ELF-1 (cell line): ENCODE measurements around the gene FGF21.

Experiments used
- DNase-seq: peaks from one replicate; pipeline ENCODE4 v3.0.0-alpha.2; 2016; ENCODE audit warnings: low read depth, low spot score

Gene FGF21

DNA sequence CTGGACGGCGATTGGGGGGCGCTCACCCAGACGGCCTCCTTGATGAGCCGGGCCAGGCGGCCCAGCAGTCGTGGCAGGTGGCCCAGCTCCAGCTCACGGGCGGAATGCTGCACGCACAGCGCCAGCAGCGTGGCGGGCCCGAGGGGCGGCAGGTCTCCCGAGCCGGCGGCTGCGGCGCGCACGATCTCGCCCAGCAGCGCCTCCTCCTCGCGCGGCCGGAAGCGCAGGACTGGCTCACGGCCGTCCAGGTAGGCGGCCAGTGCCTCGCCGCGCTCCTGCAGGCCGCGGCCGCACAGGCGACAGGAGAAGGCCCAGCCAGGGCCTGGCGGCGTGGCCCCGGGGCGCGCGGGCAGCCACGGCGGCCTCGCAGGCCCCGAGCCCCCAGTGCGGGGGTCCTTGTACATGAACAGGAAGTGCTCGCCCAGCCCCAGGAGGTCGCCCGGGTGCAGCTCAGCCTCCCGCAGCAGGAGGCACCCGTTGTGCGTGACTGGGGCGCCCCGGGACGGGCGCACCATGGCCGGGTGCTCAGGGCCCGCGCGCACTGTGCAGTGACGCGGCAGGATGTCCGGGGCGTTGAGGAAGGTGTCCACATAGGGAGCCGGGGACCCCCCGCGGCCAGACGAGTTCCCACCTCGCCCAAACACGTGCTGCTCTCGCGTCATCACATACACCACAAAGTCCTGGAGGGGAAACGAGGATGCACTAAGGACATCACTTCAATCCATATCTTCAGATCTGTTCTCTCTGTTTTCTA is 26.2 kb upstream of the FGF21 start:
- peak; percentile 49 for DNase-seq

DNA sequence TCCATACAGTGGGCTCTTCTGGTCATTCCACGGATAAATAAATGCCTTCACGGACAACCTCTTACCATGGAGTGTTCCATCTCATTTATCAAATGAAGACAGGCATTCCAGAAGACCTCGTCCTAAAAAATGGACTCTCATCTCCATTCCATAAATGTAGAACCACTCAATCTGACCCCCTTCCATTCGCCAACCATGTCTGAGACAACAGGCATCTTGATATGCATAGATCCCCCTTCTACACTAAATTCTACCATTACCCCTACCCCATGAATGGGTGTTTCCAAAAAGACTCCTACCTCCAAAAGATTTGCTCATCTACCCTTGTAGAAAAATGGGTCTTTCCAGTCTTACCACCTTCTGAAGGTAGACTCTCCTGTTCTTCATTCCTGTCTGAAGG is 23.9 kb upstream of the FGF21 start:
- DNase-seq: no peak

DNA sequence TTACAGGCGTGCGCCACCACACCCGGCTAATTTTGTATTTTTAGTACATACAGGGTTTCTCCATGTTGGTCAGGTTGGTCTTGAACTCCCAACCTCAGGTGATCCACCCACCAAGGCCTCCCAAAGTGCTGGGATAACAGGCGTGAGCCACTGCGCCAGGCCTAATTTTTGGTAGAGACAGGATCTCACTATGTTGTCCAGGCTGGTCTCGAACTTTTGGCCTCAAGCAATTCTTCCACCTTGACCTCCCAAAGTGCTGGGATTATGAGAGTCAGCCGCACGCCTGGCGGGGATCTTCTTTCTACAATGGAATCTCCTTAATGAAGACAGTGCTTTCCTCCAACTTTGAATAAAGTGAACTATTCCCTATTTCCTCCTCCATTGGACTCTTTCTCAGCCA is 20.7 kb upstream of the FGF21 start:
- no peak for DNase-seq

DNA sequence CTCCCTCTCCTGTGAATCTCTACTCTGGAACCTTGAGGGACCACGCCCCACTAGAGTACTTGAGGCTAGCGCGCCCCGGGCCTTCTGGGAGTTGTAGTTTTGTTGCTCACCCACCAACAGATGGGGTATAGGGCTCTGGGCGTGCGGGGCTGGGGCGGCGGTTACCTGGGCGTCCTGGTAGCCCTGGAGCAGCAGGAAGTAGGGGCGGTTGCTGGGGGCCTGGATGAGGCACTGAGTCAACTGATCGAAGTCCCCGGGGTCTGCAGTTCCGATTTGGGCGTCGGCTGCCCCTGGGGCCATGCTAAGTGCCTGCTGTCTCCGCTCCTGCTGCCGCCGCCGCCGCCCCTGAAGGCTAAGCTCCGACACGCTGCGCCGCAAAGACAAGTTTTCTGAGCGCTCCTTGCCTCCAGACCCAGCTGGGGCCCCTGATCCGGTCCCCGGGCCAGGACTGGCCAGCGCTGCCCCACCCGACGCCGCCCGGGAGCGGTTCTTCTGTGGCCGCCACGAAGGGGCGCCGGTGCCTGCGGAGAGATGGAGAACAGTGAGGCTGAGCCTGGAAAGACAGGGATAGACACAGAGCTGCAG is 20.2 kb upstream of the FGF21 start:
- peak; percentile 82 for DNase-seq

DNA sequence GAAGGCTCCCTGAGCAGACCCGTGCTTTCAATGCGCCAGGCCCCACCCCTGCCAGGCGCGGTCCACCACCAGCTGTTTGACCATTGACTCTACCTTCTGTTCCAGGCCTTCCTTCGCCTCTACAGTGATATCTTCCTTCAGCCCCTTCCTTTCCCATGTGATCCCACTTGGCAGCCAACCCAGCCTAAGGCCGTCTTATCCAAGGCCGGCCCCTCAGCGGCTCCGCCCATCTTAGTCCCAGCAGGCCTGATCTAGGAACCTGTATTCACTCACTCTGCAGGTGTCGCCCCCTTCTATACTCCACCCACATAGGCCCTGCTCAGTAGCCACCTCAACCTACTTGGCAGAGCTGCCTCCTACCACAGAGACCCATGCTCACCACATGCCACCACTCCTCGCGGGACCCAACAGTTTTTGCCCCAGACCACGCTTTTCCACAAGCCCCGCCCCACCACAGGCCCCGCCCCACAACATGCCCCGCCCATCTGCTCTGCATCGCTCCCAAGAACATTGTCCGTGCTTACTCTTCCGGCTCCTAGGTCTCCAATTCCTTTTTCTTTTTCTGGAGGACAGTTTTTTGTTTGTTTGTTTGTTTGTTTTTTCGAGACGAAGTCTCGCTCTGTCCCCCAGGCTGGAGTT is 17.8 kb upstream of the FGF21 start:
- peak; percentile 92 for DNase-seq

DNA sequence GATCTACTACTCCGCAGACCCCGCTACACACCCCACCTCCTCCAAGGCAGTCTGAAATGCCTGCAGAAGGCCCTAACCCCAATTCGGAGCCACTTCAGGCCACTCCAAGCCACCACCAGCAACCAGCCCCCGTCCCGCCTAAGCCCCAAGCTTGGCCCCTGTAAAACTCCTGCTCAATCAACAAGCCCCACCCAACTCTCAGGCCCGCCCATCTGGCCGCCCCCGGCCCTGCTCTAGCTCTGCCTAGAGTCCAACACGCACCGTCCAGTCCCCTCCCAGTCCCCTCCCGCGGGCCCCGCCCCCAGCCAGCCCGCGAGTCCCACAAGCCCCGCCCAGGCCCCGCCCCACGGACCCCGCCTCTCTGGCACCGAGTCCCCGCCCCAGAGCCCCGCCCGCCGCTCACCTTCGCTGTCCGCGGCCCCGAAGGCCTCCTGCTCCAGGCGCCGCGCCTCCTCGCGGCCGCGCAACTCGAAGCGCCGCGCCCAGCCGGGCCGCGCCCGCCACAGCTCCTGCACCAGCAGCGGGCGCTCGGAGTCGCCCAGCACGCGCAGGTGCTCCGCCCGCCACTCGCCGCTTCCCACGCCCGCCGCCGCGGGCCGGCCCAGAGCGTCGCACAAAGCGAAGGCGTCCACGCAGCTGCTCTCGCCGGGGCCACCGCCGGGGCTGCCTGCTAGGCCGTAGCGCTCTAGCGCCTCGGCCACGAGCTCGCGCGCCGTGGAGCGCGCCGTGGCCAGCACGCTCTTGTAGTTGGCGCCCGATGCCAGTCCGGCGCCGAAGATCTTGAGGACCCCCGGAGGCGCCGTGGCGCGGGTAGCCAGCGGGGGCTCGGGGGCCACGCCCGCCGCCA is 16.5 kb upstream of the FGF21 start:
- peak; percentile 92 for DNase-seq

DNA sequence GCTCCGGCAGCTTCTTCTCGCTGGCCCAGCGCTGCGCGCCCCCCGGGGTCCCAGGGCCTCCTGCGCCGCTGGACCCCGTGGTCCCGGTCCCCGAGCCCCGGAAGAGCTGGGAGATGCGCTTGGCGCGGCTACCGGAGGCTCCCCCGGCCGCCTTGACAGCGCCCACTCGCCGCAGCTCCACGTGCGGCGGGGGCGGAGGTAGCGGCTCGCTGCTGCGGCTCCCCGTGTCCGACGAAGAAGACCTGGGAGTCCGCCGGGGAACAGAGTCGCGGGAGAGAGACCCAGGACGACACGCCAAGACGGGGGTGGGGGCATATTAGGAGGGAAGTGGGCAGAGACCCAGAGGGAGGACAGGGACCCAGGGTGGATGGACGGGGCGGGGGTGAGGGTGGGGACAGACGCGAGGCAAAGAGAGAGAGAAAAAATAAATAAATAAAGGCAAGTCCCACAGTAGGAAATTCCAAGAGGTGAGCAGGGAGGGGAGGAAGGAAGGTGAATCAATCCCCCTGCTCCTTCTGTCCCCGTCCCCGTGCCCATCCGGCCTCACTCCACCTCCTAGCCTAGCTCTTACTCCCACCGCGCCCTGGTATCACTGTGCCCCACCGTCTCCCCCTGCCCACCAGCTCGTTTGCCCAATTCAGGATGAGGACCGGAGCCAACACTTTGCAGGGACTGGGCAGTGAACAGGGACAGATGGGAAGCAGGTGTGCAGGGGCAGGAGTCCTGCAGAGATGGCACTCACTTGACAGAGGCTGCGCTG is 15.7 kb upstream of the FGF21 start:
- DNase-seq: no peak

DNA sequence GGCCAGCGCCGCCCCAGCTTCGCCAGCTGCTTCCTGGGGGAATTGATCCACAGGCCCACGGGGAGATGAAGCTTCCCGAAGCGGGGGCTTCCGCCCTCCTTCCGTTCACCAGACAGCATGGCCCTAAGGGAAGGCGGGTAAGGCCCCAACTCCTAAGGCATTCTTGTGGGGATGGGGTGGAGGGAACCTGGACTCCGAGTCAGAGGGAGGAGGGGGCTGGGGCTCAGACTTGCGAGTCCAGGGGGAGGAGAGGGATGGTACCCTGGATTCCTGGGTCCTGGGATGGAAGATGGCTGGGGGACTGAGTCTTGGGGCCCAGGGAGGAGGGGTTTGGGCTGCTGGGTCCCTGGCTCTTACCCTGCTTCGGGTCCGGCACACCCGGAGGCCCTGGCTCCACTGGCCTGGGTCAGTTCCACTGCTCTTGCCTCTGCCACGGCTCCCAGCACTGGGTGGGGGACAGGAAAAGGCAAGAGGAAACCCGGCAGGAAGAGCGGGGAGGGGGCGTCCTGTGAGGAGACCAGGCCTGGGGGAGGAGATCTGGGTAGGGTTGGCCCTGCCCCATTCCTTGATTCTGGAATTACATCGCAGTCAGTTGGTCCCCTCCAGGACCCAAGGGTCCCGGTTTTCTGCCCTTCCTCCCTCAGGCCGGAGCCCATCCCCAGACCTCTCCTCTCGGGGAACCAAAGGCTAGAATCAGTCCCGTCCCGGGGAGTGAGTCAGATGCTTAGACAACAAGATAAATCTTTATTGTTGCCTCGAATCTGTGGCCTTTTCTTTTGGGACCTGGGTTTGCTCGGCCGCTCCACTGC is 15.0 kb upstream of the FGF21 start, which contains the start of gene RASIP1:
RASIP1 (minus strand) TSS at position 447 of the 809 bp plus-strand sequence; CDS start at position 119, 328 bp downstream.
- no peak for DNase-seq

DNA sequence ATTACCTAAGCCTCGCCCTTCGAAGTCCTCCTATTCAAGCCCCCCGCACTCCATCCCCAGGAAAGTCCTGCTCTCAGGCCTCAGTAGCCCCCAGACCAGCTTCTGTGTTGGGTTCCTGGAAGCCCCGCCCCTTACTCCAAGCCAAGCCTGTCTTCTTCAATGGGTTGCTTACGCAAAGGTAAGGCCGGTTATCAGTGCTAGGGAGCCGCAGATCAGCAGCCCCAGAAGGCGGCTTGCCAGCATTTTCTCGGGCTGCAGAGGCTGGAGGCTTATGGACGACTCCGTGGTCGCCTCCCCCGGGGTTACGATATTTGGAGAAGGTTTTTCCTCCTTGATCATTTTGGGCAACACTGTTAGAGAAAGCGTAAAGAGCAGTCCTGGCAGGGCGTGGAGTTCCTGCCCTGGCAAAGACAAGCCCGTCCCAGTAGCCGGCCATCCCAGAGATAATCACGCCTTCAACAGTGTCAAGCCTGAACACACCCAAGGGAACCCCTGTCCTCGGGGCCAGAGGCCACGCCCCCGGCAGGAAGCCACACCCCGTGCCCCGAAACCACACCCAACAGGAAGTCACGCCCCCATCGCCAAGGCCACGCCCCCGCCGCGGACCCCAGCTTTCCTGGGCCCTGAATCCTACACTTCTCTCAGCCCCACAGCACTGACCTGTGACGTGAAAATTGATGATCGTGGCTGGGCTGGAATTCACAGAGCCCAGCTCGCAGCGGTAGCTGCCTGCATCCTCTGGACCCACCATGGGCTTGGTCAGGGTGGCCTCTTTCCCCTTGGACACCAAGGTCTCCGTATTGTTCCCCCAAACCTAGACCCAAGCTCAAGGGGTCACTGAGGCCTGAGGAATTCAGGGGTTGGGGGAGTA is 14.0 kb upstream of the FGF21 start:
- DNase-seq: peak; percentile 56

DNA sequence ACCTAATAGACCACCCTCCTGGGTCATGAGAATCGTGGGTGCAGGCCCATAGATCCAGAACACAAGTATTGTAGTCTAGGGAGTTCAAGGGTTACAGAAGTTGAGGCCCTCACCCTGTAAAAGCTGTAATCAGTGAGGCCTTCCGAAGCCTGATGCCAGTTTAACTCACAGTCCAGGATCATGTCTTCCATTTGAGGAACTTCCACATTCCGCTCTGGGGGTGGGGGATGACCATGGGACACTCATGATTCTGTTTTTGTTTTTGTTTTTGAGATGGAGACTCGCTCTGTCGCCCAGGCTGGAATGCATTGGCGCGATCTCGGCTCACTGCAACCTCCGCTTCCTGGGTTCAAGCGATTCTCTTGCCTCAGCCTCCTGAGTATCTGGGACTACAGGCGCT is 13.2 kb upstream of the FGF21 start:
- no peak for DNase-seq

DNA sequence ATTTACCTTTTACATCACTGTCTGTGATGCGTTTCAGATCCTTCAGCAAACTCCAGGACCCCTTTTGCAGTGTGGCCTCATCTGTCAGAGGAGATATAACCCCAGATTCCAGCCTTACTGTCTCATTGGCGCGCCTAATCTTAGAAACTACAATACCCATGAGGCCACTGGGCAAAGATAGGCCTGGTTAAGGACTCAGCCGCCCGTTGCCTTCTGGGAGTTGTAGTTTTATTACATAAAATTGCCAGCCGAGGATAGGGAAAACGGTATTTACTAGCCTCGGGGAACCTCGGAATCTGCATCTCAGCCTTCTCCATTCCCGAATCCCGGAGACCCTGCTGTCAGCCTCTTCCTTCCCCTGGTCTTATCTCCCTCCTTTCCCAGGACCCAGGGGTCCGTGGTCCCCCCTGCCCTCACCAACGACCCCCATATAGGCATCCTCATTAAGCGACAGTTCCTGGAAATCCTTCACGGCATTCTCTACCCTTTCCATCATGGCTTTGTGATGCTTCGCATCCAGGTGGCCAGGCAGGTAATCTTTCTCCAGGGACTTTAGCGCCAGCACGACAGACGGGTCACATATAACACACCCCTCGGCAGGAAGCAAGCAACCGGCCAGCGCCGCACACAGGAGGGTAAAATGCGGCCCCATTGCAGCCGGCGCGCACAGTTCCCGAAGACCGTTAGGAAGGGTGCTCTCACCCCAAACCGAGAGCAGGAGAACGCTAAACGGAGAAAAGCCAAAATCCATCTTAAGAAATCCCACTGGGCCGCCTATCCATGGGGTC is 9.9 kb upstream of the FGF21 start:
- DNase-seq: peak; percentile 85

DNA sequence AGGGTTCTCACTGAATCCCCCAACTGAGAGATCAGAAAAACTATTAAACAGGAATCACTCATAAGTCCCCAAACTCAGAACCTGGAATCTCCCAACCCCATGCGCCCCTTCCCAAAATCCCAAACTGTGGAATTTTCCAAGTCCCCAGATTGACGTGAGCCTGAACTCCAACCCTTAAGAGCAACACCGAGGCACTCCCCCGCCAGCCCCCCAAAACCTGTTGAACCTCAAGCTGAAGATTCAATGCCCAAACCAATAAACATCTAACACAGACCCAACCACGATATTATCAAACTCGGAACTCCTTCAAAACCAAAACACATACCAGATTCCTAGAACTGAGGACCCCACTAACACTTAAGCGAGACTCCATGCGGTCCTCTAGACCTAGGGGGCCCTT is 9.2 kb upstream of the FGF21 start:
- DNase-seq: no peak

DNA sequence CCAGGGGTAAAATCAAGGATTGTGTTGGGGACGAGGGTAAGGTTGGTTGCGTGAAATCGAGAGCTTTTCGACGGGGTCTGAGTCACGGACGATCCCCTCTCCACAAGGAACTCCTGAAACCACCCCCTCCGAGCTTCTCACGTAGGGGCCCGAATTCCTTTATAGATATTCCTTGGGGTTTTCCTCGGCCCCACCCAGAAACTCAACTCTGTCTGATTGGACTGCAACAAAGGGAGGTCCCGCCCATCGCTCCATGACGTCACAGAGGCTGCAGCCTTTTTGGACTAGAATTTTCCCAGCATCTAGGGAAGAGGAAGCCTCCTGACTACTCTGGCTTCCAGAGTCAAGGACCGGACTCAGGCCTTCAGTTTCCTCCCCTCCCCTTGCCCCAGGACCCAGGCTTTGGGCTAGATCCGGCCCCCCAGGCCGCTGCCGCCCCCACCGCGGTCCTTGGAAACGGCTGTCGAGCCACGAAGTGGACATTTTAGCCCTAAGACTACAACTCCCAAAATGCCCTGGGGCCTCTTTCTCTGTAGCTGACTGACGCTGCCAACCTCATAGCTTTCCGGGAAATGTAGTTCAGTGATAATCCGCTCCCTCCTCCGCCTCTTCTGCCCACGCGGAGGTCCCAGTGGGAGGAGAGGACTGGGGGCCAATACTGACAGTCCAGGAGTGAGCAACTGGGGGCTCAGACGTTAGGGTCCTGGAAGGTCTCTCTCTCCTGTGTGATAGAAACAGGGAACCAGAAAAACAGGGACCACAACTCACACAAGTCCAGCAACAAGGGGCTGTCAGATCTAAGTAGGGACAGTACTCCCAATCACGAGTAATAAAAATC is 8.4 kb upstream of the FGF21 start, which contains the start of gene IZUMO1:
IZUMO1 (minus strand) TSS at position 172 of the 838 bp plus-strand sequence. CDS start 1,050 bp downstream, outside the sequence.
- DNase-seq: peak; percentile 93

DNA sequence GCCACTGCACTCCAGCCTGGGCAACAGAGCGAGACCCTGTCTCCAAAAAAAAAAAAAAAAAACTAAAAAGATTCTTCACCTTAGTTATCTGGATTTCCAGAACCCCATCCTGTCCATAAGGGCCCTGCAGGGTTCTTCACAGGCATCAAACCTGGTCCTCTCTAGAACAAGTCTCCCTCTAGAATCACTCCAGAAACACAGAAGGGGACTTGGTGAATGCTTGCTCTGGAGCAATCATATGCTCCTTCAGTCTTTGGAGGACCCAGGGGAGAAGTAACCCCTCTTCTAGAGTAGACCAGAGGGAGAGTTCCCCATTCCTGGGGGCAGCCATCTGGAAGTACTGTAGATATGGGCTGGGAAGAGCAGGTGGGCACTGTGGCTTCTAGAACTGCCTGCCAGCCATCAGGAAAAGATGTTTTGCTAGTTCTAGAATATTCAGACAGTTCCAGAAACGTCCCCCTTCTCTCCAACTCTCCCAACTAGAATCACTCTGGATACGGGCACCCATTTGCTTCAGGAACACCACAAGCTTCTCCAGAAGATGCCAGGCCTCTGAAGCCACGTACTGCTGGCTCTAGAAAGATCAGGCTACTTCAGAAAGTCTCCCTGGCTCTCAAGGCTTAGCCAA is 5.6 kb upstream of the FGF21 start:
- no peak for DNase-seq

DNA sequence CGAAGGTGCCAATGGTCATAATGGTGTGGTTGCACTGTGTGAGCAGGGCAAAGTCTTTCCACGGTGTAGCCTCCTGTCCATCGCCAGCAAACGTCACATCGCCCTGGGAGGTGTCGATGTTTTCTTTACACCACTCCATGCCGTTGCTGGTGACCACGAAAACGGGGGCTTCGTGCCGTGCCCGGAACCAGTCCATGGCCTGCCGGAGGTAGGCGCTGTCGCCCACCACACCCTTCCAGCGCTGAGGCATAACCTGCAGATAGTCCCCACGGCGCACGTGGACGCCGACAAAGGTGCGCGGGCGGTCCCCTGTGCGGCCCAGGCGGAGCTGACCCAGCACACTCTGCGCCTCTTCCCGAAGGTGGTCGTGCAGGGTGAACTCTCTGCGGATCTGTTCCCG is 5.0 kb upstream of the FGF21 start:
- no peak for DNase-seq

DNA sequence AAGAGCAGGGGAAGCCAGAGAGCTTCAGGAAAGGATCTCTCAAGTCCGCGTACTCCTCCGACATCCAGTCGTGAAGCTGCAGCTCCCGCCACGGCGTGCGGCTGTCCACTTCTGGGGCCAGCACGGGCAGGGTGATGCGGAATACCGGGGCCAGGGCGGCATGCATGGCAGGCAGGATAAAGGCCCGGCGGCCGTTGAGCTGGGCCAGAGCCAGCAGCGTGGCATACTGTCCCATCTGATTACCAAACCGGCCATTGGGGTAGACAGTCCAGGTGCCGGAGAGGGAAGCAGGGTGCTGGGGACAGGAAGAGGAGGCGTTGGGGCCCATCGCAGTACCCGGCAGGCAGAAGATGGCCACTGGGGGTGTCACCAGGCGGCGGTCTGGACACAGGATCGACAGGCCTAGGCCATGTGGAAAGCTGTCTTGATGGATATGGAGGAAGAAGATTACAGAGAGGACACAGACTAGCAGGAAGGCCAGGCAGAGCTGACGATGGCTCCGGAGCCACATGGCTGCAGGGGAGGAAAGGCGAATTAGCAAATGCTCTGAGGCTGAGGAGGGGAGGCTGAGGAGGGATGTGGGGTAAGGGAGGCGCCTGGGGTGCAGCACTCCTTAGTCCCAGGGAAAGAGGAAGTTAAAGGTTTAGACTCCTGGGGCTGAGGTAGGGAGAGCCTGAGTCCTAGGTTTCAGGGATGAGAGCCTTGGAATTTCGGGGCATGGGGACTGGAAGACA is 4.4 kb upstream of the FGF21 start:
- no peak for DNase-seq
